Stimulated activated CD8-positive, alpha-beta memory T cell treated with anti-CD3 and anti-CD28 coated beads, Interleukin-15, amount 100 ng/mL, for 4 hours (primary cell): Measurements from ENCODE around the gene PITPNB.

Experiments
- DNase-seq, 2 donors: peaks; one replicate each; pipeline ENCODE4 v3.0.0-alpha.2; 2020; ENCODE audit warnings: low read depth in 2 of 2

The PITPNB gene

GRCh38 chr22:27919222-27919941 lies at the start of gene PITPNB:
PITPNB (minus strand) TSS chr22:27919256; CDS start chr22:27919191, 65 bp downstream.
- DNase-seq, result peak; percentile 94 to 98

- DNase-seq, result no peak
Measured at GRCh38 chr22:27966168-27967064, 47.4 kb upstream of the PITPNB start.

GRCh38 chr22:27962268-27963044 lies 43.4 kb upstream of the PITPNB start:
- DNase-seq, result no peak

GRCh38 chr22:27961680-27962079 lies 42.6 kb upstream of the PITPNB start:
- no peak for DNase-seq

GRCh38 chr22:27961182-27961581 lies 42.1 kb upstream of the PITPNB start:
- DNase-seq, result no peak

GRCh38 chr22:27959335-27960090 lies 40.5 kb upstream of the PITPNB start:
- DNase-seq, result no peak

GRCh38 chr22:27952779-27953178 lies 33.7 kb upstream of the PITPNB start:
- DNase-seq, result no peak

- no peak for DNase-seq
Measured at GRCh38 chr22:27952091-27952490, 33.0 kb upstream of the PITPNB start.

GRCh38 chr22:27949421-27949820 lies 30.4 kb upstream of the PITPNB start:
- no peak for DNase-seq

- no peak for DNase-seq
Measured at GRCh38 chr22:27948569-27948968, 29.5 kb upstream of the PITPNB start.

GRCh38 chr22:27947448-27947847 lies 28.4 kb upstream of the PITPNB start:
- DNase-seq, result no peak

GRCh38 chr22:27941143-27941542 lies 22.1 kb upstream of the PITPNB start:
- no peak for DNase-seq

- DNase-seq, result no peak
Measured at GRCh38 chr22:27937453-27937852, 18.4 kb upstream of the PITPNB start.

- no peak for DNase-seq
Measured at GRCh38 chr22:27935897-27936296, 16.8 kb upstream of the PITPNB start.

GRCh38 chr22:27934069-27934468 lies 15.0 kb upstream of the PITPNB start:
- no peak for DNase-seq

GRCh38 chr22:27933186-27933983 lies 14.3 kb upstream of the PITPNB start:
- no peak for DNase-seq

- no peak for DNase-seq
Measured at GRCh38 chr22:27930331-27931060, 11.4 kb upstream of the PITPNB start.

- no peak for DNase-seq
Measured at GRCh38 chr22:27927608-27928007, 8.6 kb upstream of the PITPNB start.

- DNase-seq, result no peak
Measured at GRCh38 chr22:27925331-27925730, 6.3 kb upstream of the PITPNB start.
